Measurements from ENCODE around the gene CTNNA3.

CTNNA3 gene

GRCh38 chr10:66457629-66458028, 1238.4 kb downstream of the CTNNA3 start:
- no peaks in the 10 kb centered on the region for H3K9me3 ChIP-seq (ENCODE audit: control insufficient read depth, insufficient read depth, low read depth, low read length)
- no peak for TF ChIP-seq ZNF768 (tag by site-specific recombination; IDR thresholded peaks at IDR 0.05)
- TF ChIP-seq ZNF138 (tag by site-specific recombination; IDR thresholded peaks at IDR 0.05; ENCODE audit: borderline replicate concordance) = no peak
- no peak for TF ChIP-seq ZNF624 (tag by site-specific recombination; IDR thresholded peaks at IDR 0.05)
- no peak for TF ChIP-seq ZNF248 (tag by site-specific recombination; IDR thresholded peaks at IDR 0.05)
- TF ChIP-seq SP7 (tag by site-specific recombination; IDR thresholded peaks at IDR 0.05) = no peak
- no peak for TF ChIP-seq ZNF658 (tag by site-specific recombination; IDR thresholded peaks at IDR 0.05)
- no peak for TF ChIP-seq TSHZ1 (tag by site-specific recombination; IDR thresholded peaks at IDR 0.05; ENCODE audit: borderline replicate concordance)
- no peak for TF ChIP-seq ZNF157 (tag by site-specific recombination; IDR thresholded peaks at IDR 0.05)
- TF ChIP-seq ZNF169 (tag by site-specific recombination; IDR thresholded peaks at IDR 0.05) = no peak
- TF ChIP-seq ZNF645 (tag by site-specific recombination; IDR thresholded peaks at IDR 0.05) = no peak
- TF ChIP-seq ZNF692 (tag by site-specific recombination; IDR thresholded peaks at IDR 0.05) = no peak
- TF ChIP-seq ZNF571 (tag by site-specific recombination; IDR thresholded peaks at IDR 0.05) = no peak
- no peak for TF ChIP-seq TCF7L2 (IDR thresholded peaks at IDR 0.05; ENCODE audit: borderline replicate concordance, low read depth, low read length)
- TF ChIP-seq ZNF610 (tag by site-specific recombination; IDR thresholded peaks at IDR 0.05; ENCODE audit: borderline replicate concordance) = no peak
- no peak for TF ChIP-seq PATZ1 (tag by site-specific recombination; IDR thresholded peaks at IDR 0.05)
- no peak for TF ChIP-seq ZNF10 (tag by site-specific recombination; IDR thresholded peaks at IDR 0.05)
- no peak for TF ChIP-seq ZNF221 (tag by site-specific recombination; IDR thresholded peaks at IDR 0.05; ENCODE audit: borderline replicate concordance)
- no peak for TF ChIP-seq ZNF184 (tag by site-specific recombination; IDR thresholded peaks at IDR 0.05)
- no peak for TF ChIP-seq ZNF23 (tag by site-specific recombination; IDR thresholded peaks at IDR 0.05; ENCODE audit: borderline replicate concordance)
- no peak for TF ChIP-seq PRDM6 (tag by site-specific recombination; IDR thresholded peaks at IDR 0.05)
- H3K36me3 ChIP-seq (ENCODE audit: control insufficient read depth in 2 of 2, insufficient read depth in 1 of 2, low read length in 2 of 2) = no peaks in the 10 kb centered on the region
- no peak overlapping the region for H3K4me3 ChIP-seq (ENCODE audit: low read depth, low read length)
- ChIA-PET CTCF (no interaction called here), POLR2A (no interaction called here)
- H3K4me1 ChIP-seq (ENCODE audit: control insufficient read depth, insufficient read depth, low read length) = no peaks in the 10 kb centered on the region
- H3K27ac ChIP-seq (ENCODE audit: extremely low read depth, low read depth, low read length) = no peak overlapping the region
